ENCODE data around the gene ZDHHC24. TPM values are rescaled to one million over a fixed set of nuclear protein-coding genes. Genes with fewer than 3 reads are reported as not detected.

Gene ZDHHC24
- total and polyA plus RNA-seq, 10 of the 15 experiments (the other 5 are each of a cell fraction or from before 2014, with no cell fraction given): 0.86 to 17.5 (median 6.8) TPM

GRCh38 chr11:66542362-66542761 is 3.5 kb downstream of the ZDHHC24 start (continued):
- TF ChIP-seq ZBTB4 (CRISPR knock-in tag; IDR thresholded peaks at IDR 0.05): no peak
- TF ChIP-seq IRF5 (IDR thresholded peaks at IDR 0.05; ENCODE audit: borderline replicate concordance): no peak
- TF ChIP-seq SPI1 (IDR thresholded peaks at IDR 0.05; ENCODE audit: borderline replicate concordance, insufficient read depth, low read depth, low read length): no peak
- no peak for TF ChIP-seq SMARCA5 (IDR thresholded peaks at IDR 0.05)
- TF ChIP-seq CHD2 (IDR thresholded peaks at IDR 0.05; ENCODE audit: borderline replicate concordance, low read depth, low read length): no peak
- TF ChIP-seq SIN3A (IDR thresholded peaks at IDR 0.05; ENCODE audit: low read depth, low read length): no peak
- no peak for TF ChIP-seq ZNF622 (IDR thresholded peaks at IDR 0.05)

GRCh38 chr11:66541892-66542291 is 4.0 kb downstream of the ZDHHC24 start:
- Histone ChIP-seq H3K27ac (ENCODE audit: control insufficient read depth, insufficient read depth) (no peak overlapping the region), H4K20me1 (ENCODE audit: control insufficient read depth, insufficient read depth) (no peaks in the 10 kb centered on the region), H3K79me2 (ENCODE audit: control insufficient read depth, insufficient read depth, low read length) (peaks cover 2% of the 10 kb centered on the region), H3K9ac (ENCODE audit: control insufficient read depth, insufficient read depth, low read length) (no peak overlapping the region), H3K36me3 (ENCODE audit: control insufficient read depth in 2 of 2, insufficient read depth in 2 of 2, low read length in 1 of 2) (peaks cover 0 to 3% of the 10 kb centered on the region in 2 experiments; a peak in 1 of 4 replicates), H3K9me3 (replicated peaks; ENCODE audit: control insufficient read depth, insufficient read depth, low read length) (no peaks in the 10 kb centered on the region), H3K4me3 (no peak overlapping the region), H2AFZ (ENCODE audit: control insufficient read depth, low read depth, low read length) (no peak overlapping the region), H3K27me3 (replicated peaks in 1 of 2; ENCODE audit: control insufficient read depth in 2 of 2, insufficient read depth in 2 of 2, low read length in 1 of 2) (no peaks in the 10 kb centered on the region), H3K4me1 (ENCODE audit: control insufficient read depth, insufficient read depth, low read length) (peaks cover 10% of the 10 kb centered on the region), H3K4me2 (ENCODE audit: control insufficient read depth, insufficient read depth) (no peak overlapping the region)
- 74% methylated on average over 4 of the region's 4 CpGs for WGBS (ENCODE audit: insufficient coverage, insufficient replicate concordance, low lambda C conversion rate, missing lambda C conversion rate)
- DNase-seq (ENCODE audit: low read depth, low spot score) (no peak), FAIRE-seq (no peak), ATAC-seq (no peak)
- SMC1A ChIA-PET (ENCODE audit: uncharacterized antibody, unreplicated experiment): interaction anchor here (5.6 kb wide), 1 partner anchor 136 kb away, joined by 37 read pairs; the partner anchor contains the start of gene RBM4B
- RAD21 ChIA-PET (ENCODE audit: unreplicated experiment): no interaction called here
- in situ Hi-C loops (cut with MboI) (no loop called here), intact Hi-C loops (cut with micrococcal nuclease; ENCODE audit: unreplicated experiment) (no loop called here)
- BruUV-seq (replicated peaks): no TSS peak
- no peak for TF ChIP-seq CHD2 (IDR thresholded peaks at IDR 0.05; ENCODE audit: borderline replicate concordance, low read depth, low read length)
- TF ChIP-seq ZNF24 (IDR thresholded peaks at IDR 0.05): no peak
- no peak for TF ChIP-seq SKIL (IDR thresholded peaks at IDR 0.05; ENCODE audit: low read depth, poor library complexity, severe bottlenecking)
- no peak for TF ChIP-seq NR2C1 (IDR thresholded peaks at IDR 0.05)
- TF ChIP-seq POLR2A (IDR thresholded peaks at IDR 0.05; ENCODE audit: low read depth, low read length): 0 out of 2 replicates have a peak, but pooled peaks have one; percentile 18
- TF ChIP-seq KAT2A (conservative IDR thresholded peaks at IDR 0.05; ENCODE audit: control insufficient read depth, low read depth, low read length): no peak
- no peak for TF ChIP-seq IRF4 (IDR thresholded peaks at IDR 0.05; ENCODE audit: low read depth, low read length)
- POLR2A ChIA-PET: interaction anchor here (0.6 kb wide), 1 partner anchor 26 kb away, joined by 3 read pairs; the partner anchor contains the start of gene CTSF
- CTCF ChIA-PET: no interaction called here

All from GM12878 (cell line).